AG09319 (cell line): ENCODE results near the gene MMP14.
"Not testable (repeated sequence)": the region's sequence is repeated elsewhere in the genome, so short reads cannot be mapped to it uniquely, and the experiment has no call there.

Source experiments
- DNase-seq: peaks from one replicate; pipeline ENCODE4 v3.0.0-alpha.2; 2010; ENCODE audit warnings: low read depth; ENCODE audit errors: extremely low read depth
- CTCF ChIP-seq: IDR thresholded peaks from 2 replicates; pipeline ENCODE4 v1.5.1; 2011; ENCODE audit warnings: low read depth, mild to moderate bottlenecking, inconsistent platforms, low read length, moderate library complexity

MMP14 gene

GRCh38 chr14:22824711-22825359 is 11.6 kb upstream of the MMP14 start:
- DNase-seq = no peak
- TF ChIP-seq CTCF = no peak

- DNase-seq = not testable (repeated sequence)
Measured at GRCh38 chr14:22829076-22829660, 7.2 kb upstream of the MMP14 start.

- no peak for TF ChIP-seq CTCF
- no peak for DNase-seq
Measured at GRCh38 chr14:22829661-22830442, 6.5 kb upstream of the MMP14 start, which contains the start of gene MRPL52. Gene MRPL52, plus strand, starts transcription at chr14:22829887. Its CDS starts 26 bp downstream, at chr14:22829913.

GRCh38 chr14:22830443-22831010 is 5.9 kb upstream of the MMP14 start:
- TF ChIP-seq CTCF = no peak
- DNase-seq = no peak

GRCh38 chr14:22835505-22835904 is 880 bp upstream of the MMP14 start:
- DNase-seq = no peak

GRCh38 chr14:22837114-22837749 is 847 bp downstream of the MMP14 start:
- no peak for TF ChIP-seq CTCF

More at GRCh38 chr14:22835505-22835904, 880 bp upstream of the MMP14 start:
- no peak for TF ChIP-seq CTCF

GRCh38 chr14:22837750-22838538 is 1.6 kb downstream of the MMP14 start:
- DNase-seq = no peak
- no peak; the same call in 1 of the 2 replicates for TF ChIP-seq CTCF

More at GRCh38 chr14:22837114-22837749, 847 bp downstream of the MMP14 start:
- no peak for DNase-seq
